ENCODE data around the gene S100A8.
"Not testable (repeated sequence)": the region's sequence is repeated elsewhere in the genome, so short reads cannot be mapped to it uniquely, and the experiment has no call there.

S100A8 gene

DNA sequence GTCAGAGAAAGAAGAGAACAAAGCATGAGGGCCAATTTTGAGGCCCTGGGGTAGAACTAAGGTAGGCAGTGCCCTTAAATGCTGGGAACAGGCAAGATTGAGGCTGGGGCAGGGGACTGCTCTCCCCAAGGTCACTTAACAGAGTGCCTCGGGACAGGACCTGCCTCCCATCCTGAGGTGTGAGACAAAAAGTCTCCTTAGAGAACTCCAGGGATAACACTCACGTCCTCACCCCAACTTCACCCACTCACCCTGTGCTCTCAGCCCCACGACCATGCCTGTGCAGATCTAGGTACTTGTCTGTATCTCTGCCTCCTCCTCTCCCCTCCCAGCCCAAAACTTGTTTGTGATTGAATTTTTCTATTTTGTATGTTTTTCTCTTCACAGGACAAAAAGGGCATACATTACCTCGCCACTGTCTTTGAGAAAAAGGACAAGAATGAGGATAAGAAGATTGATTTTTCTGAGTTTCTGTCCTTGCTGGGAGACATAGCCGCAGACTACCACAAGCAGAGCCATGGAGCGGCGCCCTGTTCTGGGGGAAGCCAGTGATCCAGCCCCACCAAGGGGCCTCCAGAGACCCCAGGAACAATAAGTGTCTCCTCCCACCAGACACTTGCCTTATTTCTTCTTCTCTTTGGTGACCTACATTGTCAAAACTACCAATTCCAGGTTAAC lies 28.0 kb upstream of the S100A8 start:
- DNase-seq (ENCODE audit: extremely low spot score, insufficient read length, low read depth); FAIRE-seq: not testable (repeated sequence)

DNA sequence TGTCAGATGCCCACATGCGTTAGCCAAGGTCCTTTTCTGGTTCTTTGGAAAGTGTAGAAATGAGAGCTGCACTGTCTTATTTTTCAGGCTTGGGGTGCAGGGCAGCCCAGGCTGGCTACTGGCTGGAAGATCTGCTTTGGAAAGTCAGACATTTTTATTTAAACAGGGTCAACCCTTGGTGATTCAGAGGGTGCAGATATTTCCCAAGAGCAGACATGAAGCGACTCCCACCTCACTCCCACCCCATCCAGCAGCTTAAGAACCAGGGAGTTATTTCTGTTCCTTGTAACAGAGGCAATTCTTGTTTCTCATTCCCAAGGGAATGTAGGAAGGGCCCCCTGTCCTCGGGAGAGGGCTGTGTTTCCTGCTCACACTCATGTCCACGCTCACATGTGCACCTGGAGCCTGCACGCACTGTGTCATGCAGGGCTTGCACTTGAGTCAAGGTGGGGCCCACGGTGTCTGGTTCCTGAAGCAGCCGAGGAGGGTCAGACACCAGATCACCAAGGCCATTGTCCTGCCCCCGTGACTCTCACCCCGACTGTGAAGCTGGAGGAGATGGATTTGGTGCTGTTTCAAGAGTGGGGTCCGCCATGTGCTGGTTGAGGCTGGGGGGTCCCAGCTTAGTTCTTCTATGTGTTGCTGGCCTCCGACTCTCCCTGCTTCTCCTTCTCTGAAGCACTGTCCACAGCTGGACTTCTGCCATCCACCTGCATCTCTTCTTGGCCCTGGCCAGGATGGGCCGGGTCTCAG lies 26.4 kb upstream of the S100A8 start:
- FAIRE-seq: no peak

DNA sequence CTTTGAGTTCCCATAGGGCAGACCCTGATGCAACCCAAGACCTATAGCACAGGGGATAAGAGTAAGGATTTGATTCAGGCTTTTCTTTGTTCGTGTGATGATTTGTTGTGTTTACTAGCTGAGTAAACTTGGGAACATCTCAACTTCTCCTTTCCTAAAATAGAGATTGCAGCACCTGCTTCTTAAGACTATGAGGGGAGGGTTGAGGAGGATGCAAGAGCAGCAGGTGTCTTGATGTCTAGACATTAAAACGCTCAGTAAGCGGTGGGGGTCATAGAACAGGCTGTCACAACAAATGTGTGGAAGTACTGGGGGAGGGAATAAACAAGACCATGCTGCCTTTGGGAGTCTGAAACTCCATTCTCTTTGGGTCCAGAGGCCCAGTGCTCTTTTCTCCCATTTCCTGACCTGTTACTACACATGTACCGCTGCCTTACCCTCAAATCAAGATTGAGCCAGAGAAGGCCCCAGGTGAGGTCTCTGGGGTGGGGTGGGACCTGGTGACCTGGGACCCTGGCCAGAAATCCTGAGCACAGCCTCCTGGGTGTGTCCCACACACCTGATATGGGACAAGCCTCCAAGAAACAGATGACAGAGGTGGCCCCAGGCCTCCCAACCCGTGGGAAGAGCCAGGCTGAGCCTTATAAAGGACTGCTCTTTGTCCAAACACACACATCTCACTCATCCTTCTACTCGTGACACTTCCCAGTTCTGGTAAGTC lies 25.1 kb upstream of the S100A8 start, which contains the start of gene S100A7A:
S100A7A (plus strand) TSS at position 671 of the 721 bp plus-strand sequence. CDS start 1,563 bp downstream, outside the sequence.
- DNase-seq (ENCODE audit: extremely low spot score, insufficient read length, low read depth) (no peak), FAIRE-seq (no peak)

More for the DNA sequence above, 26.4 kb upstream of the S100A8 start:
- no peak for DNase-seq (ENCODE audit: extremely low spot score, insufficient read length, low read depth)

DNA sequence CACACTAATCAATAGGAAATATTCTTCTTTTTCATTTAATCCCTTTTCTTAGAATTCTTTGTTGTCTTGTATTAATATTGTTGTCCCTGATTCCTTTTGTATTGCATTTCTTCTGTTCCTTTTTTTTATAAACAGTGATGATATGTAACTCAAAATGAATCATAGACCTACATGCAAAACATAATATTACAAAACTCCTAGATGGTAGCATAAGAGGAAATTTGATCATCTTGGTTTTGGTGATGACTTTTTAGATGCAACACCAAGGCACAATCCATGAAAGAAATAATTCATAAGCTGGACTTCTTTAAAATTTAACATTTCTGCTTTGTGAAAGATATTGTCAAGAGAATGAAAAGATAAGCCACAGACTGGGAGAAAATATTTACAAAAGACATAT lies 23.1 kb upstream of the S100A8 start:
- not testable (repeated sequence) for DNase-seq (ENCODE audit: extremely low spot score, insufficient read length, low read depth); FAIRE-seq

DNA sequence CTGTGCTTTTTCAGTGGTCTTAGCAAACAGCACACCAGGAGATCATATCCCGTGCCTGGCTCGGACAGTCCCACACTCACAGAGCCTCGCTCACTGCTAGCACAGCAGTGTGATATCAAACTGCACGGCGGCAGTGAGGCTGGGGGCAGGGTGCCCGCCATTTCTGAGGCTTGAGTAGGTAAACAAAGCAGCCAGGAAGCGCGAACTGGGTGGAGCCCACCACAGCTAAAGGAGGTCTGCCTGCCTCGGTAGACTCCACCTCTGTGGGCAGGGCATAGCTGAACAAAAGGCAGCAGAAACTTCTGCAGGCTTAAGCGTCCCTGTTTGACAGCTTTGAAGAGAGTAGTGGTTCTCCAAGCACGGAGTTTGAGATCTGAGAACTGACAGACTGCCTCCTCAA lies 16.4 kb upstream of the S100A8 start:
- DNase-seq (ENCODE audit: extremely low spot score, insufficient read length, low read depth); FAIRE-seq: not testable (repeated sequence)

DNA sequence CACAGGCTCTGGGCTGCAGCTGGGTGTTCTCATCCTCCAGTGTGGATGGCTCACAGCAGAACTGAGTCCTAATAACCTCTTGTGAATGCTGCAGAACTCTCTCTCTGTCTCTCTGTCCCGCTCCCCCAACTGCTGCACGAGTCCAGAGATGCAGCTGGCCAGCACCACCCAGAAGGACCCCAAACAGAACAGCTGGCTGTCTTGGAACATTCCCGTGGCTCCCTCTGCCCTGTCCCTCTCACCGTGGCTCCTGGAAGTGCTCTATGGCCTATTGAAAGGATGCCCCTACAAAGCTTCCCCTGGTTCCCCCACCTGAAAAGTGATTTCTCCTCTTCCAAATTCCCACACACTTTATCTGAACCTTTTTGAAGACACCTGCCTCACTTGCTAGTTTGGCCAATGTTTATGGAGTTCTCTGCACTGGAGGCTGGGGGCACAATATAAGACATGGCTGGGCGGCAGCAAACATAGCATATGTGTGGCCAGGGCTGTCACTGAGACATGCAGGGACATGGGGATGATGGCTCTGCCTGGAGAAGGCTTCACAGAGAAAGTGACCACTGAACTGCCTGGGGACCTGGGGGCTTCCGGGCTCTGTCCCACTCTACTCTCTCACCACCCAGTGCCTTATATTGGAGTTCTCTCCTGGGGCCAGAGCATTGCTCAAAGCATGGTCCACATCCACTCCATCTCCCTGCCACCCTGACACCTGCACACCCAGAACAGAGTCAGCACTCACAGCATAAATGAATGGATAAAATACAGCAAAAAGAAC lies 15.1 kb upstream of the S100A8 start:
- not testable (repeated sequence) for FAIRE-seq; DNase-seq (ENCODE audit: extremely low spot score, insufficient read length, low read depth)

DNA sequence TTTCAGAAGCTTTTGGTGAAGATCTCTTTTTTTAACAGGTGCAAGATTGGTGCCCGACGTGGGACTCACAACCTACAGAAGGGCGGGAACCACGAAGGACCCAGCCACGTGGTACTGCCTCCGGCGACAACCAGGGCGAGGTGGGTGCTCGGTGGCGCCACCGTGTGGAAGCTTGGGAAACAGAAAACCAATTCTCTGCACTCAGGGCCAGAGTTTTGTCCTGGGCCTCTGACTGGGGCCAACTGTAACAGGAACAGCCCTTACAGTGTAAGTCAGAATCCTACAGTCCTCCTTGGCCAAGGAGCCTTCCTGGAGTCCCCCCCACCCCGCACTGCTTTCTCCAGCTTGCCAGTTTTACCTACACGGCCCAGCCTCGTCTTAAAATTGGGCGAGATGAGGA lies 13.9 kb upstream of the S100A8 start:
- FAIRE-seq: peak; percentile 38
- no peak for DNase-seq (ENCODE audit: extremely low spot score, insufficient read length, low read depth)

DNA sequence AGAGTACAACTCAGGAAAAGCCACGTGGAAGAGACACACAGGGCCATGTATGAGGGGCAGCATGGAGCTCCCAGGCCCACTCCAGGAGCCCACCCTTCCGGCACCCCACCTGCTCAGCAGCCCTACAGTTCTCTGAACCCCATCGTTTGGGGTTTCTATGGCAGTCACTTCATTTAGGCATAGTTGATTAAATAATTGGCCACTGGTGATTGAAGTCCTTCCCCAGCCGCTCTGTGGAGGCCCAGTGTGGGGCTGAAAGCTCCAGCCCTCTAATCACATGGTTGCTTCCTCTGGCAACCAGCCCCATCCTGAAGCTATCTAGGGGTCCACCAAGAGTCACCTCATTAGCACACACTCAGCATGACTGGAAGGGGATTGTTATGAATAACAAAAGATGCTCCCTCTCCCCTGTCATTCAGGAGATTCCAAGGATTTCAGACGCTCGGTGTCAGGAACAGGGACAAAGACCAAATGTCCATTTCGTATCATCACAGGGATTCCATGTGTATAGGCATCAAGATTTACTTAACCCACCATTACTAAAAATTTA lies 13.3 kb upstream of the S100A8 start:
- no peak for FAIRE-seq

DNA sequence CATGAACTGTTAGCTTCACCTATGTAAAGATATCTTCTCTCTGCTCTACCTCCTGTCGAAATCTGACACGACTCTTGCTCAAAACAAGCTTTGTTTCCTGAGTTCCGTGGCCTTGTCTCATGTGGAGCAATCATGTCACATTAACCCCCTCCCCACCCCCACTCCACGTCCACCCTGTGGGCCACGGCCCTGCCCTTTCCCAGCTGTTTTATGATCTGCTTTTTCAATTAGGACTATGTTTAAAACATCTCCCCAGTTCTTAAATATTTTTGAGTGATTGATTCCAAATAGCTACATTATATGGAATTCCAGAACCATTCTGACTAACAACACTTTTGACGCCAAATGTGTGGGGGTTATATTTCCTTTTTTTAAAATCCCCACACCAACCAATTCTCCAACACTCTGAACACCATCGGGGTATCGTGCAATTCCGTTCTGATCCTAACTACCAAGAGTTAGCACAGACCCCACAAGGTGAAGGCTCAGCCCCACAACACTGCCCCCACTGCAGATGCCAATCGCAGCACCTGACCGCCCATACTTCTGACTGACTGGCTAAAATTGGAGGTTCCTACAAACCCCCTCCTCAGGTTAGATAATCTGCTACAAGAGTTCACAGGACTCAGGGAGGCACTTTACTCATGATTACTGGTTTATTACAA lies 12.7 kb upstream of the S100A8 start:
- no peak for FAIRE-seq
- DNase-seq (ENCODE audit: extremely low spot score, insufficient read length, low read depth): no peak

More for the DNA sequence above, 13.3 kb upstream of the S100A8 start:
- no peak for DNase-seq (ENCODE audit: extremely low spot score, insufficient read length, low read depth)

DNA sequence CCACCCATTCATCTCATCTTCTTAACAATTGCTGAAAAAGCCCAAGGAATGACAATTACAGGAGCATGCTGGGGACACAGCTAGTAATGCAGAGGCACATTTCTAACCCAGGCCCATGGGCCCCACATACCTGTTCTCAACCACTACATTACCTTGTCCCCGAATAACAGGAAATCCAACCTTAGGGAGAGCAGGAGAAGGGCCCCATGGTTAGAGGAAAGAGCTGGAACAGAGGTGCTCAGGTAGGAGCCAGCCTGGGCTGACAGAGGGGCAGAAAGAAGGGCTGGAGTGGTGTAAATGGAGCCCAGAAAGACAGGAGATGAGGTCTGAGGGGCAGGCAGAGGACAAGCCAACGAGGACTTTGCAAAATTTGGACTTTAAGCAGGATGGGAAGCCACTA lies 11.4 kb upstream of the S100A8 start:
- FAIRE-seq: no peak

DNA sequence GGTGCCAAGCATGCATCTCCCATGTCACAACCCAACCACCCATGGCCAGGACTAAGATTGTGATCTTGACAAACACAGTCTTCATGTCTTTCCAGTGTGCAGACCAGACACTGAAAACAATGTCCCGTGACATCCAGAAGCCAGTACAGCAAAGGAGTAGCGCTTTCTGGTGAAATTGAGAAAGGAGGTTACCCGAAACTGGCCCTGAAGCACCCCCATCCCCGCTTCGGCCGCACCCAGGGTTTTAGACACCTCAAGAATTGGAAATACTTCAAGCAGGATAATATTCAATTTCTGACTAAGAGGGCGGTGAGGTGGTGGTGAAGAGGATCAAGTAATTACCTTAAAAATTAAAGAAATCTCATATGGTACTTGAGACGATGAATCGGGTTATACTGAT lies 10.6 kb upstream of the S100A8 start:
- no peak for FAIRE-seq
- no peak for DNase-seq (ENCODE audit: extremely low spot score, insufficient read length, low read depth)

More for the DNA sequence above, 11.4 kb upstream of the S100A8 start:
- DNase-seq (ENCODE audit: extremely low spot score, insufficient read length, low read depth): no peak

DNA sequence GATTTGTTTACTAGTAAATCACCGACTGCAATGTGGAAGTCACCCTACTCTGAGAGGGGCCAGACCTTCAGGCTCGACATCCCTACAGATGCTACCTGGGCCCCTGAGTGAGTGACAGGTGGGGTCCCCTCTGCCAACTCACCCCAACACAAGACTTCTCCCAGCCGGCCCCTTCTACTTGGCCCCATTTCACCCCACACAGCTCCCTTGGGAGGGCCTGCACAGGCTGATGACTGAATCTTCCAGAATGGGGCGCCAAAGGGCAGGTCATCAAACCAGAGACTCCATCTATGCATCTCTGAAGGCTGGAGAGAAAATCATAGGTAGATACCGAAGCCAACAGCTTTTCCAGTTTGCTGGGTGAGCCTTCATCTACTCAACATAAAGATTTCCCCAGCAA lies 9.4 kb upstream of the S100A8 start:
- FAIRE-seq (no peak), DNase-seq (ENCODE audit: extremely low spot score, insufficient read length, low read depth) (no peak)

DNA sequence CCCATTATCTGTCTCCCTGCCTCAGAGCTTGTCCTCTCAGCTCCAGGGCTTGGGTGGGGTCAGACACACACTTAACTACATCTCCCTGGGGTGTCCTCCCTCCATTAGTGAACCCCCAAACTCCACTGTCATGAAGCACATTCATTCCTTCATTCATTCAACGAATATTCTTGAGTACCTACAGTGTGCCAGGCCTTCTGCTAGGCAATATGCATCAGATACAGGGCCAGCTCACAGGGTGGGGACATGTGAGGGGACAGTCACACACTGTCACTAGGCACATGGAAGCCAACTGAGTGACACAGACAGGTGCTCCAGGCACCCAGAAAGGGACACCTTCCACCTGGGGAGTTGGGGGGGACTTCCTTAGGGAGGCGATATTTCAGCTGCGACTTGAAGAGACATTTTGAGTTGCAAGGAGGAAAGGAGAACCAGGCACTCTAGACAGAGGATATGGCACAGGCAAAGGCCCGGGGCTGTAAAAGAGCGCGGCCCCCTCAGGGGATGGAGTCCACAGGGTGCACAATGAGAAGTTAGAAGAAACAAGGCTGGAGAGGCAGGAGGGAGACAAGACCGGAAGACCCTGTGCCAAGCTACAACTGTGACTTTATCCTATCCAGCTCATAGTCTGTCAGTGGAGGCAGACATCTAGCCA lies 8.7 kb upstream of the S100A8 start:
- no peak for DNase-seq (ENCODE audit: extremely low spot score, insufficient read length, low read depth)
- FAIRE-seq: no peak

DNA sequence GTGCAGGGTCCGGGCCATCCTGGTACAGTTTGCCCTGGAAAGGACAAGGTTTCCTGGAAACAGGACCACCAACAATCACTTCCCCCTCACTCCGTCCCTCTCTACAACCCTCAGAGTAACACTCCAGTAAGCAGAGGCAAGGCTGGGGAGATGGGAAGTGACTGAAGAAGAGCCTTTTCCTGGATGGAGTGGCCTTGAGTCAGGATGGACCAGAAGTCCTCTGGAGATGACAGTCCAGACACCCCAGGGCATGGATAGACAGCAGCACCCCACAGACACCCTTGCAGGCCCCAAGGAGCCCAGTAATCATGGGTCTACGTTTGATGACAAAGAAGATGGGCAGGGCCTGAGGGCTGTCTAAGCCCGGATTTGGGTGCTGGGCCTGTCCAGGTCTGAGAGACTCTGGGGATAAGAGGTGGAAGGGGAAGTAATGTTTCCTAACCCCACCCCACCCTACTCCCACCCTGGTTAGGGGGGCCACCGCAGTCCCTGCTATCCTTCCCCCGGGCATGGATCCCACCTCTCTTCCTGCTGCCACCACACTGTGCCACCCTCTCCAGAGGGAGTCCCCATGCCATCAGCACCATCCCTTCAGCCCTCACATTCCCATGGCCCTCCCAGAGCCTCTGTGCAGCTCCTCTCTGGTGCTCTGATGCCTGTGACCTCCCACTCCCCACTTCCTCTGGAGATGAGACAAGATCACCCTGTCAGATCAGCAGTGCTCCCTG lies 7.2 kb upstream of the S100A8 start:
- DNase-seq (ENCODE audit: extremely low spot score, insufficient read length, low read depth) (no peak), FAIRE-seq (no peak)

DNA sequence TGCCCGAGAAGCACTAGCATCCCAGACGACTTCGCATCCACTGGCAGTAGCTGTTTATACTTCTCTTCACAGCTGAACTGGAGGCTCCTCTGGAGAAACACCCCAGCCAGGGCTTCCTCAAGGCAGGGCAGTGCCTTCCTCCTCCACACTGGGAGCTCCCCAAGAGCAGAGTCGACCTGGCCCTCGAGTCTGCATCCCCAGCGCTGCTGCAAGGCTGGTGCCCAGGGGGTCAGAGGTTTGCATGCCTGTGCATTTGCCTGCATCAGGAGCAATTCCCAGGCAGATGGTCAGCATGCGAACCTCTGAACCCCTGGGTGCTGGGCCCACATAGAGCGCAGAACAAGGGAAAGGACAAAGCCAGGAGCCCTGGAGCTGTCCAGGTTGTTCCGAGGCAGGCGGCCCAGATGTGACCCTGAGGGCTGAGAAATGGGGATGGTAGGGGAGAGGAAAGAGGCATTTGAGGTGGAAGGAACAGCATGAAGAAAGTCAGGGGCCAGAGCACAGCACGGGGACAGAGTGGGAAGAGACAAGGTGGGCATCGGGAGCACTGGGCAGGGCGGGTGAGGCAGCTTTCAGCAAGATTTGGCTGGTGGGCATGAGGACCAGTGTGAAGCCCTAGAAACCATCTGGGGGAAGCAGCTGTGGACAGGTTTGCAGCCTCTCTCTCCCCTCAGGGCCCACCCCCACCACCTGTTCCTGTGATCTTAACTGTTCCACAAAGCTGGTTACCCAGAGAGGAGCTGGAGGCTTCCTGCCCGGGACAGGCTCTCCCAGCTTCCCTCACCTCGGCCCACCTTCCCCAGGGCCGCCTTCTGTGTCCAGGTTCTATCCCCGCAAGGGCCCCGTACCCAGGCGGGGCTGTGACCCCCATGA lies 6.4 kb upstream of the S100A8 start:
- DNase-seq (ENCODE audit: extremely low spot score, insufficient read length, low read depth) (no peak), FAIRE-seq (no peak)

DNA sequence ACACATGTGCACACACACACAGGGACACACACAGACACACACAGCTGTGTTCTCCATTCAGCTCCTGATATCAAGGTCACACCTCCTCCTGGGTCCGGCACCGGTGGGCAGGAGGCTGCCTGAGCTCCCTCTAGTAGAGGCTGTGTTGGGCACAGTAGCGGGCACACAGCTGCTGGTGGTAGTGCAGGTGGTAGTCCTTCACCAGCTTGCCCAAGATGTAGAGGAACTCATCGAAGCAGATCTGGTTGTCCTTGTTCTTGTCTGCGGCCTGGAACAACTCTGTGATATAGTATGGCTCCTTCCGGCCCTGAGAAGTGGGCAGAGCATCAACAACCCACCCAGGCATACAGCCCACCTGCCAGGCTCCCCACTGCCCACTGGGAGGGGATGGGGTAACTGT lies 5.6 kb upstream of the S100A8 start:
- no peak for FAIRE-seq
- no peak for DNase-seq (ENCODE audit: extremely low spot score, insufficient read length, low read depth)

DNA sequence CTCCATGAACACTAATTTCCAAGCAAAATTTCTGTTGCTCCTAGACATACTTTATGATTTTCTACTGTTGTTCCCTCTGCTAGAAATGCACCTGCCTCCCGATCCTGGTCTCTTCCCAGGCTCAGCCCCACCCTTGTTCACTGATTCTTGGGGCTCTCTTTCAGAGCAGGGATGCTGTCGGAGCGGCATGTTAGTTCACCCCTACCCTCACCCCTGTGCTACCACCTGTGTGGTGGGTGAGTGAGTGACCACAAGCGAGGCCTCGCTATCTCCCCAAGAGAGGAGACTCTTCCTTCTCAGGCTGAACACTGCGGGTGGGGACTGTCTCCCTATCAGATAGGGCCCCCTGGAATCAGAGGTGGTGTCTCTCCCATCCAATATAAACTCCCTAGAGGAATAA lies 4.9 kb upstream of the S100A8 start:
- FAIRE-seq (no peak), DNase-seq (ENCODE audit: extremely low spot score, insufficient read length, low read depth) (no peak)
